HPDE6-E6E7 (cell line): Measurements from ENCODE around the gene SHANK1.

ENCODE experiments used
- DNase-seq: peaks from one replicate; pipeline ENCODE4 v3.0.0; 2011; ENCODE audit warnings: missing footprints; ENCODE audit errors: extremely low spot score

SHANK1 gene

GRCh38 chr19:50659318-50660087, 60.1 kb downstream of the SHANK1 start:
- DNase-seq, result no peak

DNA sequence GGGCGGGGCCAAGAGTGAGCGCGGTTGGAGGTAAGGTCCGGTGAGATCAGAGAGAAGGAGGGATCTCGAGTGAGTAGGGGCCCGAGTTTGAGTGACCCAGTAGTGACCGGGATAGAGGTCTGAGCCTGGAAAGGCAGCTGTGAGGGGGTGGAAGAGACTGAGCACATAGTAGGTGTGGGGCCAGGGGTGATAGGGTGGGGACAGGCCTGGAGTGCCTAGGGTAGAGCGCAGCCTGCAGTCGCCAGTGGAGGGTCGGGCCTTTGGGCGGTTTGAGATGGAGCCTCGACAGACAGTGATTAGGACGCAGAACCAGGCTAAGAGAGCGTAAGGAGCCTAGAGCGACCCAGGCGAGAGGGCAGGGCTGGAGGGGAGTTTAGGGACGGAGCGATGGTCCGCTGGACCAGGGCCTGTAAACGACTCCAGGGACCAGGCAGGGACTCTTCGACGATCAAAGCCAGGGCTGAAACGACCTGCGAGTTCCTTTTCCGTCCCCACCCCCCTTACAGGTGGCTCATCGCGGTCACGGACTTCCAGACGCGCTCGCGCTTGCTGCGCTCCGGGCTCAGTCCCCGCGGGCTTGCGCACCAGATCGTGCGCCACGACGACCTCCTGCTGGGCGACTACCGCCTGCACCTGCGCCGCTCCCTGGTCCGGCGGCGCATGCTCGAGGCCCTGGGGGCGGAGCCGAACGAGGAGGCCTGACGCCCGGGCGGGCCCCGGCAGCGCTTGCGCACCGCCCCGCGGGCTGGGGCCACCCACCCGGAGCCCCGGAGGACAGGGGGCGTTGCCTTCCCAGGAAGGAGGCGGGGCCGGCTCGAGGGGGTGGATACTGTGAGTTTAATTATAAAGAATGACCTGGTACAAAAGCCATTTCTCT, 60.9 kb downstream of the SHANK1 start:
- DNase-seq, result no peak

- DNase-seq, result no peak
Observed at GRCh38 chr19:50657712-50658440, 61.7 kb downstream of the SHANK1 start.

GRCh38 chr19:50657222-50657669, 62.4 kb downstream of the SHANK1 start:
- DNase-seq, result no peak

DNA sequence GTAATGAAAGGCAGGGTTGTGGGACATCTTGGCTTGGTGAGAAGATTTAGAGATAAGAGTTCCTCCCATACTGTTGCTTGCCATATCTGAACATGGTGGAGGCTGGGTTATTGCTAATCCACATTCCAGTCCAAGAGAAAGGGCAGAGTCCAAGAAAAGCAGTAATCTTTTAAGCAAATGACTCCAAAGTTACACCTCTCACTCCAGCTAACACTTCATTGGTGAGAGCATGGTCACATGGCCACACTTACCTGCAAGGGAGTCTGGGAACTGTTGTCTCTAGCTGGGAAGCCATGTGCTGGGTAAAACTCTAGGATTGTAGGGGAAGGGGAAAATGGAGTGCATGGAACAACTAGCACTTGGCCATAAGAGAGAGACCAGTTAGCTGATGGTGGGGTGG, 64.7 kb downstream of the SHANK1 start:
- no peak for DNase-seq

- DNase-seq, result no peak
Observed at GRCh38 chr19:50652722-50653121, 66.9 kb downstream of the SHANK1 start.

DNA sequence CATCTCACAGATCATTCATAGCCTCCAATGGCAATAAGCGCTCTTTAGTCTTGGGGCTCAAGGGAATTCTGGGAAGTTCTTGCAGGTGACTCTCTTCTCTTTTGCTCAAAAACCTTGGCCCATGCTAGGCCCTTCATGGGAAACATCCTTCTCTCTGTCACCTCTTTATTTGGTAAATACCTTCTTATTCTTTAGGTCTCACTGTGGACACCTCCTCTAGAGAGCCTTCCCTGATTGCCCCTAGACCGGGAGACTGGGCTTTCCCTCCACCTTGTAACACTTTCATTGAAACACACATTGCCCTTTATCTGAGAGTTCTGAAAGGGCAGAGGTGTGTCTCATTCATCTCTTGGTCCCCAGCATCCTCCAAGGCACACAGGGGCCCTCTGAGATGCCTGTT, 68.4 kb downstream of the SHANK1 start:
- DNase-seq, result no peak

GRCh38 chr19:50649433-50650391, 69.9 kb downstream of the SHANK1 start, which contains the start of gene C19orf81:
TSS of gene C19orf81 (plus strand) at chr19:50649445. CDS start at chr19:50649445, 0 bp downstream.
- DNase-seq, result no peak

- no peak for DNase-seq
Observed at GRCh38 chr19:50648659-50649058, 70.9 kb downstream of the SHANK1 start.

GRCh38 chr19:50647879-50648615, 71.6 kb downstream of the SHANK1 start:
- no peak for DNase-seq

GRCh38 chr19:50646074-50646807, 73.4 kb downstream of the SHANK1 start:
- DNase-seq, result no peak

DNA sequence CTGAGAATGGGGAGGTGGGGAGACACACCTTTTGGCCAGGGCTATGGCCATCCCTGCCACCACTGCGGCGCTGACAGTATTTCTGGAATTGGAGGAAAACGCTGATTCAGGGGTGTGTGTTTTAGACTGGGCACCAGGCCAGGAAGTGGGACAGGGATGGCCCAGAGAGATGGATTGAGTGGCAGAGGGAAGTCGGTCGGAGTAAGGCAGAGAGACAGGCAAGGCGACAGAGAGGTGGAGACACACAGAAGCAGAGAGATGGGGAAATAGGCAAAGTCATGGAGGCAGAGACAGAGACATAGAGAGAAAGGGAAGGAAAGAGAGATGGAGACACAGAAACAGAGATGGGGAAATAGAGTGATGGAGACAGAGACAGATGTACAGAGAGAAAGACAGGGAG, 74.5 kb downstream of the SHANK1 start:
- no peak for DNase-seq

DNA sequence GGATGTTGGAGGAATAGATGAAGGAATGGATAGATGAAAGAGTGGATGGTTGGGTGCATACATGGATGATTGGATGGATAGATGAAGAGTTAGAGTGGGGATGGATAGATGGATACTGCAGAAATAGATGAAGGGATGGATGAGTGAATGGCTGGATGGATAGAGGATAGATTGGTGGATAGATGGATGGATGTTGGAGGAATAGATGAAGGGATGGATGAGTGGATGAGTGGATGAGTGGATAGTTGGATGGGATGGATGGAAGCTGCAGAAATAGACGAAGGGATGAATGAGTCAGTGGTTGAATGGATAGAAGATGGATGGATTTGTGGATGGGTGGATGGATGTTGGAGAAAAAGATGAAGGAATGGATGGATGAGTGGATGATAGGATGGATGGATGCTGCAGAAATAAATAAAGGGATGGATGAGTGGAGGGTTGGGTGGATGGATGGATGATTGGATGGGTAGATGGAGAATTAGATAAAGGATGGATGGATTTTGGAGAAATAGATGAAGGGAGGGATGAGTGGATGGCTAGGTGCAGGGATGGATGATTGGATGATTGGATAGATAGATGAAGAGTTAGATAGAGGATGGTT, 75.2 kb downstream of the SHANK1 start:
- DNase-seq, result no peak

DNA sequence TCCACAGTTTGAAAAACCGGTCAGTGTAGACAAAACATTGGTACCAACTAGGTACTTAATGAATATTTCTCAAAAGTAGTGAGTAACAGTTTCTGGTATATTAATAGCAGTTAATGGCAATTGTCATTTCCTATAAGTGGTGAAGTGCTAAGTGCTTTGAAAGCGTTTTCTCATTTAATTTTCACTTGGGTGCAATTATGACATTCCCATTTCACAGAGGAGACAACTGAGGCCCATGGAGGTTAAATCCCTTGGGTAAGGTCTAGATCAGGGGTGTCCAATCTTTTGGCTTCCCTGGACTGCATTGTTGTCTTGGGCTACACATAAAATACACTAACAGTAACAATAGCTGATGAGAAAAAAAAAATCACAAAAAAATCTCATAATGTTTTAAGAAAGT, 79.2 kb downstream of the SHANK1 start:
- DNase-seq, result no peak

- no peak for DNase-seq
Observed at GRCh38 chr19:50639121-50640112, 80.2 kb downstream of the SHANK1 start, which contains the start of gene SYT3. TSS of gene SYT3 (minus strand) at chr19:50639881. CDS start at chr19:50637411, 2,470 bp downstream.

DNA sequence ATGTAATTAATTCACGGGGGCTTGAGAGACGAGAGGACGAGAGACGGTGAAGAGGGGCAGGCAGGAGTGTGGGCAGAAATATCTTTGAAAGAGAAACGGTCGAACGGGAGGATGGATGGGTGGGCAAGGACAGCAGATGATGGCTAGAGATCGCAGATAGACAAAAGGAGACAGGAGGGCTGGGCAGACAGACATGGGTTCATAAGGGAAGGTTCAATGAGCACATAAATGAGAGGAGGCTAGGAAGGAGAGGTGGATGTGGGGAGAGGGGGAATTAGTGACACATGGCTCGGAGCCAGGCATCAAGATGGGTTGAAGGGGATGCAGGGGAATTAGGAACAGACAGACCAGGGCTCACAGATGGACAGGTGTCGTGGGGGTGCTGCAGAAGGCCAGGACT, 81.0 kb downstream of the SHANK1 start:
- no peak for DNase-seq

- DNase-seq, result no peak
Observed at GRCh38 chr19:50636317-50637085, 83.1 kb downstream of the SHANK1 start.
